Measurements from ENCODE around the gene UFC1.
A peak's percentile ranks its signal among the peaks of the same experiment; 100 is the strongest.
"Not testable (repeated sequence)": the region's sequence is repeated elsewhere in the genome, so short reads cannot be mapped to it uniquely, and the experiment has no call there.

Gene UFC1
- total RNA-seq, result 71.7 to 96.3 reads per million in 2 donors

GRCh38 chr1:161153682-161154337 is at the start of gene UFC1:
Gene UFC1 (plus strand): TSS chr1:161153978. CDS start chr1:161153998, 20 bp downstream.
- DNase-seq, result no peak

DNA sequence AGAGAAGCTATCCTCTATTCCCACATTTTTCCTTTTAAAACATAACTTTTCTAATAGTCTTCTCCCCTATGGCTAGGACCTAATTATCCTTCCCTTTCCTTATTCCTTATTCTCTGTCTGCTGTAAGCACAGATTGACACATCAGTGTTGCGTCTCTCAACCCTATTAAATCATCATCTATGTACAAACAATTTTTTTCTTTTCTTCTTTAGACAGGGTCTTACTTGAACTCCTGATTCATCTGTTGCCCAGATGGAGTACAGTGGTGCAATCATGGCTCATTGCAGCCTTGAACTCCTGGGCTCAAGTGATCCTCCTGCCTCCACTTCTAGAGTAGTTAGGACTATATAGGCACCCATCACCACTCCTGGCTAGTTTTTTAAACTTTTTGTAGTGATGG is 47.3 kb upstream of the UFC1 start:
- no peak for DNase-seq

DNA sequence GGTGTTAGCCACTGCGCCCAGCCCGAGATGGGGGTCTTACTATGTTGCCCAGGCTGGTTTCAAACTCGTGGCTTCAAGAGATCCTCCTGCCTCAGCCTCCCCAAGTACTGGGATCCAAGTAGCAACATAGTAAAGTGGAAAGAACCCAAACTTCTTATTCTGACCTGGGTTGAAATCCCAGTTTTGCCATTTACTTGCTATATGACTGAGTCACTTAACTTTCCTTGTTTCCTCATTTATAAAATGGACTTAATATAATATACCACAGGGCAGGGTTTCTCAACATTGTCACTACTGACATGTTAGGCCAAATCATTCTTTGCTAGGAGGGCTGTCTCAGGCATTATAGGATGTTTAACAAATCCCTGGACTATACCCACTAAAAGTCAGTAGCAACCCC is 42.7 kb upstream of the UFC1 start:
- no peak for DNase-seq

DNA sequence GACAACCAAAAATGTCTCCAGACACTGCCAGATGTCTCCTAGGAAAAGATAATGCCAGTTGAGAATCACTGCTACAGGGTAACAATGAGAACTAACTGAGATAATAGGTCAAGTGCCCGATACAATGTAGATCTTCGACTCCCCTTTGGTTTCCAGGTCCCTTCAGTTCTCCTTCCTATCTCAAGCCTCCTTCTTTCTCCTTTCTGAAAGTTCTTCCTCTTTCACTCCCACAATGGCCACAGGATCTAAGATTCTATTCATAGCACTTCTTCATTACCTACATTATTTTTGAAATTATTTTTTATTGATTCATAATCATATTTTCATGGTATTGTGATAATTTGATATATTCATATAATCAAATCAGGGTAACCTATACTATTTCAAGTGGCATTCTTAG is 42.3 kb upstream of the UFC1 start:
- no peak for DNase-seq

GRCh38 chr1:161113915-161114314 is 39.9 kb upstream of the UFC1 start:
- DNase-seq, result no peak

GRCh38 chr1:161114556-161114955 is 39.2 kb upstream of the UFC1 start:
- DNase-seq, result no peak

DNA sequence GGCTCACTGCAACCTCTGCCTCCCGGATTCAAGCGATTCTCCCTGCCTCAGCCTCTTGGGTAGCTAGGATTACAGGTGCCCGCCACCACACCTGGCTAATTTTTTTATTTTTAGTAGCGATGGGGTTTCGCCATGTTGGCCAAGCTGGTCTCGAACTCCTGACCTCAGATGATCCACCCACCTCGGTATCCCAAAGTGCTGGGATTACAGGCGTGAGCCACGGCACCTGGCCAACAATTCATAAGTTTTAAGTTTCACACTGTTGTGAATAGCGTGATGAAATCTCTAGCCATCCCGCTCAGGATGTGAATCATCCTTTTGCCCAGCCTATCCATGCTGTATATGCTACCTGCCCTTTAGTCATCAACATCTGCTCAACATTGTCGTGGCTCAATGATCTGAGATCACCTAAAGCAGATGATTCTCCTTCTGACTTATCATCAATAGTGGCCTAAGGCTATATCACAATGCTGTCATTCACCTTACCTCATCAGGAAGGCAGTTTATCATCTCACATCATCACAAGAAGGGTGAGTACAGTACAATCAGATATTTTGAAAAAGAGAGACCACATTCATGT is 38.6 kb upstream of the UFC1 start:
- DNase-seq, result no peak

- not testable (repeated sequence) for DNase-seq
Observed at GRCh38 chr1:161115961-161116360, 37.8 kb upstream of the UFC1 start.

DNA sequence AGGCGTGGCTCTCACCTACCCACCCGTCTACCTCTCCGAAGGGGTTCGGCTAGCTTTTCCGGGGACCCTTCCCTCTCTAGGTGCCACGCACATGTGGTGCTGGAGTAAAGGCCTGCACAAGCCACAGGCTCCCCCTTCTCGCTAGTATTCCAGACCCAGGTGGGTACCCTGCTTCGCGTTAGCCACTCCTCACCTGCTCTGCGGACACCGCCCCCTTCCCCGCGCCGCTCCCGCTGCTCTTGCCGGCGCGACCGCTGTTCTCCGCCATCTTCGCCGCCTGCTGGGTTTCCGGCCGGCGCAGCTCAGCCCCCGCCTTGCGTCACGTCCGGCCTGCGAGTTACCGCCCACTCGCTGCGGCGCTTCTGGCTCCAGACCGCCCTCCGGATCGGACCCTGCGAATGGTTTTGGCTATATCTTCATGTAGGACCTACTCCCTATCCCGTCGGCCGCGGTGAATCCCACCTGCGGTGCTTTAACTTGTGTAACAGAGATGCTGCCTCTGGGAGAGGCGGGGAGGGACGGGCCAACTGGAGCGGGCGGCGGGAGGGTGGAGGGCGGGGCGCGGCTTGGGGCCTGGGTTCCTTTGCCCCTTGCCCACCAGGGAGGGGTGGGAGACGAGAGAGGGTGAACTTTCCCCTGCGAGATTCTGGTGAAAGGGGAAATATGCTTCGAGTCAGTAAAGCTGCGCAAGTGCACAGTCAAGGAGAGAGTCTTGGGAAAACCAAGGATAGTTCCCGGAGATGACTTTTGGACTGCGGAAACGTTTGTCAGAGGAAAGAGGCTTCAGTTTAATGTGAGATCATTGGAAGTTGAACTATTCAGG is 35.8 kb upstream of the UFC1 start, which contains the start of the genes NIT1 and PFDN2:
NIT1 (plus strand) TSS at position 347 of the 823 bp plus-strand sequence; CDS start at position 419, 72 bp downstream.
PFDN2 (minus strand) TSS at position 279 of the 823 bp plus-strand sequence; CDS start at position 268, 11 bp downstream.
- DNase-seq, result peak; percentile 75

DNA sequence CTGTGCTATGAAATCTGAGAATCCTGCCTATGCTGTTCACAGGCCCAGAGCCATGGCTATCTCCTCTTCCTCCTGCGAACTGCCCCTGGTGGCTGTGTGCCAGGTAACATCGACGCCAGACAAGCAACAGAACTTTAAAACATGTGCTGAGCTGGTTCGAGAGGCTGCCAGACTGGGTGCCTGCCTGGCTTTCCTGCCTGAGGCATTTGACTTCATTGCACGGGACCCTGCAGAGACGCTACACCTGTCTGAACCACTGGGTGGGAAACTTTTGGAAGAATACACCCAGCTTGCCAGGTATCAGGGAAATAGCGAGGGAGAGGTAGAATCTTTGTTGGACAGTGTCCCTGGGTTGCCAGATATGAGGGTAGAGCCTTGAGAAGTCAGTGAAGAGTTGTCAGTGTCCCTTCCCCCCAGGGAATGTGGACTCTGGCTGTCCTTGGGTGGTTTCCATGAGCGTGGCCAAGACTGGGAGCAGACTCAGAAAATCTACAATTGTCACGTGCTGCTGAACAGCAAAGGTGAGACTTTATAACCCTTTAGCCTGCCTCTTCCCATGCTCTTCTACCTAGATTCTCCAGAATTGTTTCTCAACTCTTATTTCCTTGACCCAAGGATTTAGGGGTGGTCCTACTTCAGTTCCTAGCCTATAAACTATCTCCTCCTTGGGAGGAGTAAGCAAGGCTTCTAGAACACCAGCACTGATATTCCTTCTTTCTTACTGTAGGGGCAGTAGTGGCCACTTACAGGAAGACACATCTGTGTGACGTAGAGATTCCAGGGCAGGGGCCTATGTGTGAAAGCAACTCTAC is 34.5 kb upstream of the UFC1 start:
- no peak for DNase-seq

DNA sequence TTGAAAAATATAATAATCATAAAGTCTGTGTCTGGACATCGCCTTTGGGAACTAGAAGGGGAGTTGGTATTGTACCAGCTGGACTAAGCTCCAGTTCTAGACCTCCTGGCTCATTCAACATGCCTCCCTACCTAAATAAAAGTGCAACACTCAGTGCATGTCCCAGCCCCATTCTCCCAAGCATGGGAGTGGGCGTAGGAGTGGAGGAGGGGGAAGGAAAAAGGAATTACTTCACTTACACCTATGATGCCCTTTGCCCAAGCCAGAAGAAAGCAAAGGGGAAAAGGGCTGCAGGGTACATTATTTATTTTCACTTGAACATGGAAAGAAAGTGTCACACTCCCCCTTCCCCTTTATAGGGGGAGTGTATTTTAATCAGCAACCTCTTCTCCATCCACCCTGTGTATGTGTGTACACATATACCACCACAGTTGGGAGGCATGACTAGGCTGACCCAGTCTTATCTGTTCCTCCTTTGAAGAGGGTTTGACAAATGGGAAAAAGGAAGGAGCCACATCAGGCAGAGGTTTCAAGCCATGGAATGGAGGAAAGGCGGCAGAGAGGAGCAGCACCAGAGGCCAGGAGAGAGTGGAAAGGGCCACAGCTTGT is 32.6 kb upstream of the UFC1 start:
- DNase-seq, result no peak

DNA sequence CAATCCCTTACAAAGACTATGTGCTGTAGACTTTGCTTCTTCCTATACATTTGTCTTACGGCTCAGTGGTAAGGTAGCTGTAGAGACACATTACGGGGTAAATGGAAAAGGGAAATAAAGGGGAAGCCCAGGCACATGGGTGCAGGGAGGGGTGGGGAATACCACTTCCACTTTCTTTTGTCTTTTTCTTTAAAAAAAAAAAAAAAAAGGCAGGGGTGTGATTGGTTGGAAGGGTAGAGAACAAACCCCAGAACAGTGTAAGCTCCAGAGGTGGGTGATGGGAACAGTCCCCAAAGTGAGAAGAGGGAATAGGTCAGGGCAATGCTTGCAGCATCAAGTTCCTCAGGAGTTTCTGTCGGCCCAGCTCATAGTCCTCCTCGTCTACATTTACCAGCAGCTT is 31.9 kb upstream of the UFC1 start:
- DNase-seq, result no peak

DNA sequence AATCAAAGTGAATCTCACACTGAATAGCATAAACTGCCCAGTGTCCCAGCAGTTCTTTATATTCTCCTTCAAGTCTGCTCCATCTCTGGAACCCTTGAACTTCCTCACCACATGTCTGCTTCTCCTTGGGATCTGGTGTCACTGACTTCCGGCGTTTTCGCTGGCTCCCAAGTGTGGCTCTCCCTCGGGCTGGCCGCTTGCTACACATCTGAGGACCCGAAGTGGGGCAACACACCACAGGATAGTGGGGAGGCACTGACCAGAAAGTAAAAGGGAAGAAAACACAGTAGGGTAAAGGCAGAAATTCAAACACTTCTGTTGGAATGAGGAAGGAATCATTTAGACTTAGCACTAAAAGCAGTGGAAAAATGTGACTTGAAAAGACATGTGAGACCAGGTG is 30.8 kb upstream of the UFC1 start:
- DNase-seq, result no peak

- no peak for DNase-seq
Observed at GRCh38 chr1:161127649-161128048, 26.1 kb upstream of the UFC1 start.

DNA sequence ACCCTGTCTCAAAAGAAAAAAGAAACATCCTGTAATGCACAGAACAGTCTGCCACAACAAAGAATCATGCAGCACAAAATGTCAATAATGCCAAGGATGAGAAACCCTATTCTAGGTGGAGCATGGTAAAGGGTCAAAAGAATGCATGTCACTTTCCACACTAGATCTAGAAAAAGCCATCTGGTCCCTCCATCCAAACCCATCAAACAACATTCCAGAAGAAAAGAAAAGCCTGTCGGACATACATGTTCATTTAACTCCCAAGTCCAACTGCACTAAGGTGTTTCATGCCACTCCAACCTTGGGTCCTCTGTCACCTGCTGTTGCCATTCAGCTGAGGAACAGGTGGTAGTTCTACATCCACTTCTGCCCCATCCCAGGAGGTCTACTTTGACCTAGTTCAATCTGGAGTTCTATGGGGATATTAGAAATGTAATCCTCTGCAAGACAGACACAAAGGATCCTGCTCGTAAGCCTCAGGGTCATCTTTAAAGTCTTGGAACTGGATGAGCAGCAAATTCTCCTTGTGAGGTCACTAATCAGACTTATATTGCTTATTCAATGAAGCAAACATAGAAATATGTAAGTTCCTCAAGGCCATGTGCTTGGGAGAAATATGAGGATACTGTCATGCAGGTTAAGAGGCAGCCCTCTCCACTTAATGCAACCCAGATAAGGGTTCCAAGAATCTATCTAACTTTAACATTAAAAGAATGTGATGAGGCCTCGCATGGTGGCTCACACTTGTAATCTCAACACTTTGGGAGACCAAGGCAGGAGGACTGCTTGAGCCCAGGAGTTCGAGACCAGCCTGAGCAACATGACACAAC is 25.0 kb upstream of the UFC1 start:
- no peak for DNase-seq

GRCh38 chr1:161130266-161130665 is 23.5 kb upstream of the UFC1 start:
- DNase-seq, result no peak

- DNase-seq, result no peak
Observed at GRCh38 chr1:161131523-161132409, 22.0 kb upstream of the UFC1 start.

DNA sequence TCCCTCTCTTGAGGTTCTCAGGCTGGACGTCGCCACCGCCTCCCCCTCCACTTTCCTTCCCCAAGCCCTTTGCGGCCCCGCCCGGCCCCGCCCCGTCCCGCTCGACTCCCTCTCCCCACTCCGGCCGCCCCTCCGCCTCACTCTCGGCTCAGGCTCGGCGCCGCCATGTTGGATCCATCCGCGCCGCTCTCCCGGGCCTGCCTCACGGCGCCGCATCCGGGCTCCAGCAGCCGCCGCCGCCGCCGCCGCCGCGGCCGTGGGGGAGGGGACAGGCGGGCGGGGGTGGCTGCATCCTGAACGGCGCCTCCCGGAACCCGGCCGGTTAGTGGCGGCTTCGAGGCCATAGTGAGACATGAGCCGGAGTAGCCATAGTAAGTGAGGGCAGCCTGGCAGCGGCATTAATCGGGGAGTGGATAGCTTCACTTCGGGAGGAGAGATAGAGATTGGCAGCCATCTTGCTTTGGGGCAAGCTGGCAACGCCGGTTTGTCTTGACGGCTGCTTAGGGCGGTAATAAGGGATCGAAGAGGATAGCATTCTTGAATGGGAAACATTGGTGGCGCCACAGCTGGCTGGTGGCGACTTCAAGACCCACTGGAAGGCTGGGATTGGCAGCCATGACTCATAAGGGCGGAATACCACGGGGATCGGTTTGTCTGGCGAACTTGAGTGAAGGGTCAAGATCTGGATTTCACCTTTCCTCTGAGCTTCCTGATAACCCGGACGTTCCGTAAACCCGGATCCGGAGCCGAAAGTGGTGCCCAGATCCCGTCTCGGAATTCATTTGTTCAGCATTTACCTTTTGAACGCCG is 21.2 kb upstream of the UFC1 start, which contains the start of gene DEDD:
DEDD (minus strand) TSS at position 258 of the 810 bp plus-strand sequence. CDS start 8,205 bp downstream, outside the sequence.
- peak; percentile 74 for DNase-seq

GRCh38 chr1:161133220-161133740 is 20.5 kb upstream of the UFC1 start:
- no peak for DNase-seq
